Hematopoietic multipotent progenitor cell (in vitro differentiated cells): Measurements from ENCODE around the gene MAP3K3. TPM values are rescaled to one million over a fixed set of nuclear protein-coding genes. Genes with fewer than 3 reads are reported as not detected.
A peak's percentile ranks its signal among the peaks of the same experiment; 100 is the strongest.

Experiments used
- DNase-seq, 3 donors: peaks; one replicate each; pipeline ENCODE4 v3.0.0-alpha.2; 2011 to 2015; ENCODE audit warnings: low read depth in 2 of 3, low spot score in 2 of 3
- total RNA-seq: library from RNA; depleted of rRNA; stranded (reverse); fragments of >200 nt; gene quantifications from one replicate; pipeline ENCODE4 v1.2.3, GENCODE V29; 2012

The MAP3K3 gene
- total RNA-seq, 1 donor = 68.1 TPM

- no peak for DNase-seq
These were observed 25.7 kb downstream of the MAP3K3 start for GRCh38 chr17:63647936-63648335.

- no peak for DNase-seq
These were observed 27.6 kb downstream of the MAP3K3 start for GRCh38 chr17:63649813-63650212.

- DNase-seq = no peak
These were observed 29.9 kb downstream of the MAP3K3 start for GRCh38 chr17:63652106-63652505.

DNA sequence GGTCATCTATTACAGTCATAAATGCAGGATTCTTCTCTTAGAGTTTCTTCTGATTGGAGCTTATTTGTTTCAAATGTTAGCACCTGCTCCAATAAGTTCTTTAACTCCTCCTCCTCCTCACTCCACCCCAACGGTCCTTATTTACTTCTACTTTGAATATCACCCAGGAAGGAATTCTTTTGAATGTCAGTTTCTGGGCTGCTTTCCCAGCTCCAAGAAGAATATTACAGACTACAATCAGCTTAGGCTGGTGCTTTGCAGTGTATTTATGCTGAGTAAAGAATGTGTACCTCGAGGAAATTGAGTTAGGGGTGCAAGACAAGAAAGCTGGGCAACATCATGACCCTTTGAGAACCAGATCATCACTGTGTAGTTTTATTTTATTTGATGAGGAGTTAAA lies 30.8 kb downstream of the MAP3K3 start:
- no peak for DNase-seq

DNA sequence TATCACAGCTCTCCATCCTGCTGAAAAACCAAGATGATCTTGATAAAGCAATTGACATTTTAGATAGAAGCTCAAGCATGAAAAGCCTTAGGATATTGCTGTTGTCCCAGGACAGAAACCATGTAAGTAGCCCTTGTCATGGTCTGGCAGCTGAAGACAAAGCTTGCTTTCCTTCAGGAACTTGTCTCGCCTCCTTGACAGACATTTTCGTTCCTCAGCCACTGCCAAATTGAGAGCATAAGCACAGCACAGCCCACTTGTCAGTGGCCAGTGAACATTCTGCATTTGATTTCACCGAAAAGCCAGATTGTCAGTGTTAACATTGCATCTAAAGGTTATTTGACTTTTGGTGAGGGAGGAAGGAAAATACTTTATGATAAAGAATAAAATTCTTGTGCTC lies 35.6 kb downstream of the MAP3K3 start:
- DNase-seq = no peak

DNA sequence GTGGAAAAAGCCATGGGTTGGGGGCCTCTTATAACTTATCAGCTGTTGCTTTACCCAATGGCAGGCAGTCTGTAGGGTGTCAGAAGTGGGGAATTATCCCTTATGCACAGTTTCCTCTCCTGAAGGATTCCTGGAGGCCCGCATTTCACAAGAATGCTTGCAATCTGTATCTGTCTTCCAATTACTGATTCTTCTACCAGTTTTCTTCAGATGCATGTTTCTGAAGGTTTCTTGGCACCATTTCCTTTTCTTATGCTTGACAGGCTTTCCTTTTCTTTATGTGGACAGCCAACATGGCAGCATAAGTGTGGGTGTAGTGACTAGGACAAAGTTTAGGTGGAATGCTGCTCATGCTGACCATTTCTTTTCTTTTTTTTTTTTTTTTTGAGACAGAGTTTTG lies 36.1 kb downstream of the MAP3K3 start:
- no peak for DNase-seq

DNA sequence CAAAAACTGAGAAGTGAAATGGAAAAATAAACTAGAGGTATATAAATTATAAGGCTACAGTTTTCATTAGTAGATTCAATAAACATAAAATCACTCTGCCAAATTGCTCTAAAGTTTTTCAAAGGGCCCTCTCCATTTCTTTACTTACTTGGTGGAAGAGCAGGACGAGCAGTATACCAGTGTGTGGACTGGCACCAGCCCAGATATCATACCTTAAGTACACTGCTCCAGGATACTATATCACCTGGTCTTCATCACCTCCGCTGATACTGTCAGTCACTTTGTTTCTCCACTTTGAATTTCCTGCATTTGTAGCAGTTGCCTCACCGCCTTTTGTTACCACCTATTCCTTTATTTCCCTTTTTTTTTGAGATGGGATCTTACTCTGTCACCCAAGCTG lies 37.6 kb downstream of the MAP3K3 start:
- no peak for DNase-seq

GRCh38 chr17:63665527-63666214 lies 43.5 kb downstream of the MAP3K3 start:
- DNase-seq = peak in 2 of 3 donors; percentile 45 to 73

GRCh38 chr17:63672856-63673255 lies 50.6 kb downstream of the MAP3K3 start:
- no peak for DNase-seq

DNA sequence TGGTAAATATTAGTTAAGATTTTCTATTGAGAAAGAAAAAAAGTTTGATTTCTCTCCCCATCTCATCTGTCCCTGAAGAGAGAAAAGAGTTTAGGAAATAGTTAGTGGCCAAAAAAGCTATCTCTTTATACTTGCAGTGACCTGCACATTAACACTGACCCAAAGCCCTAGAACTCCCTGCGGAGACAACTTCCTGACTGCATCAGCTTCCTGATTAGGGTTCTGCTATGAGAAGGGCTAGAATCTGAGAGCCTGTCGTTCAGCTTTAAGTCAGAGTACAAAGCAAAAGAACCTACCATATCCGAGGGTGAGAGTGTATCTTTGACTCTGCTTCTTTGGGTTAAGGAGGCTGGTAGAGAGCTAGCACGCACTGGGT lies 53.0 kb downstream of the MAP3K3 start:
- DNase-seq = no peak

DNA sequence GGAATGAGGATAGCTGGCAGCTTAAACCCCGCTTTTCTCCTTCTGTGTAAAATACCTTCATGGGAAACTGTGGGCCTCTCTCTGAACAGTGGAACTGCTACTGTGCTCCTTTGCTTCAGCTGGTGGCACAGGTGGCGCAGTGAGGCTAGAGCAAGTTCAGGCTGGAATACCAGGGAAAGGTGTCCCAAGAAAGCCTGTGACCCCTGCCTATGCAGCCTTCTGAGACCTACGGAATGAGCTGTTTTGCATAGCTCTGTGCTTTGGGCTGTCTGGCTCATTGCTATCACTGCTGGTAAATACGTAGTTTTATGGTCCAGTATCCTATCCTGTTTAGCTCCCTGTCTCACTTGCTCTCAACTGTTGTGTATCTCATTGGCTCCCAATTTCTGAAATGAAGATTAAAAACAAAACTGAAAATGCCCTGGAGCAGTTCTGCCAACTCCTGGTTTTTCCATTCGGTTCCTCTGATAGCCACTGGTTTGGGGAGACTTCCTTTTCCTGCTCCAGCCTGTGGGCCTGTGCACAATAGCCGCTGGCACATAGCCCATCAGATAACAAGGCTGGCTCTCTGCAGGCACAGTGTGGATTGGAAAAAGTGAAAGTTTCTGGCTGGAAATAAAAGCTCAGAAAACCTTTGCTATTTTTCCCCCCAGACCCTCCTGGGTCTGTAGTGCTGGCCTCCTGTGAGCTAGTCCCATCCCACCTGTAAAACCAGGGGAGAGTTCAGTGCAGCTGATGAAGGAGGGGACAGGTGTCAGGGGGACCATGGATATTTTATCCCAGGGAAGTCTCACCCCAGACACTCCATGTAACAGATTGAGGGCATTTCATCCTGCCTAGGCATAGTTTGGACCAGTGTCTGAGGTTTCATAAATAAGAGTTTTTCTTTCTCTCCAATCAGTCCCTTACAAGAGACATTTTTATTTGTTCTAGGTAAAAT lies 53.7 kb downstream of the MAP3K3 start:
- peak in 2 of 3 donors; percentile 71 to 76 for DNase-seq

GRCh38 chr17:63676584-63676983 lies 54.4 kb downstream of the MAP3K3 start:
- peak in 1 of 3 donors; percentile 50 for DNase-seq

- DNase-seq = no peak
These were observed 57.0 kb downstream of the MAP3K3 start for GRCh38 chr17:63679214-63679613.

DNA sequence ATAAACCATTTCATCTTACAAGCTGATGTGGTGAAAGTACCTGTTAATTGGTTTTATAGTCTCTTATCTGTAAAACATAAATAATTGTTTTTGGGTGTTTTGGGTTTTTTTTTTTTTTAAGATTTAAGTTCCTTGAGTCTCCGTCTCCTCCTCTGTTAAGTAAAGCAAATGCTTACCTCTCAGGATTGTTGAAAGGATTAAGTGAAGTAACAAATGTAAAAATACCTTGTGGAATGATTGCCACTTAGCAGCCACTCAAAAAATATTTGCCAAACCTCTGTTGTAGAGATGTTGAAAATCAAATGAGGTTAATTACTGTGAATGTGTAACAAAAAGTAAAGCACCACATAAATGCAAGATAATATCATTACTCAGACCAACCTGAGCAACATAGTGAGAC lies 58.5 kb downstream of the MAP3K3 start:
- no peak for DNase-seq

DNA sequence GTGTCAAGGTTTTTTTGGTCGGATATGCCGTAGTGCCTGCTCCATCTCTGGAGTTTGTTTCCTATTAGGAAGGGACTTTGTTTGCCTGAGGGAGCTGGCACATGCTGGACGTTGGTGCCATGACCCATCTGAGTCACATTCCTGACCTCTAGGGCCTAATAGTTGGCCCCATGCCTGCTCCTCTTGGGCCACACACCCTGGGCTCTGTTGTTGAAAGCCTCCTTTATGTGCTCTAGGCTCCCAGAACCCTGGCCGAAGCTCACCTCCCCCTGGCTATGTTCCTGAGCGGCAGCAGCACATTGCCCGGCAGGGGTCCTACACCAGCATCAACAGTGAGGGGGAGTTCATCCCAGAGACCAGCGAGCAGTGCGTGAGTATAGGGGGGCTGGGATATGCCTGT lies 59.3 kb downstream of the MAP3K3 start:
- DNase-seq = no peak

DNA sequence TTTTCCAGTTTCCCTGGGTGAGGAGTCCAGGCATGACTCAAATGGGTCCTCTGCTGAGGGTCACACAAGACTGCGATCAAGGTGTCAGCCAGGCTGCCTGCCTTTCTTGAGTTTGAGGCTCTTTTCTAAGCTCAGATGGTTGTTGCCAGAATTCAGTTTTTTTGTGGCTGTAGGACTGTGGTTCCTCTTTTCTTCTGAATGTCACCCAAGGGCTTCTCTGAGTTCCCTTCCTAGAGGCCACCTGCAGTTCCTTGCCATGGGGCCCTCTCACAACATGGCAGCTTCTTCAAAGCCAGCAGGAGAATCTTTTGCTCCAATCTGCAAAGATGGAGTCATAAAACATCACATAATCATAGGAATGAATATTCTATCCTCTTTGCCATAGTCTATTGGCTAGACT lies 60.2 kb downstream of the MAP3K3 start:
- no peak for DNase-seq

GRCh38 chr17:63682981-63683380 lies 60.8 kb downstream of the MAP3K3 start:
- DNase-seq = no peak

DNA sequence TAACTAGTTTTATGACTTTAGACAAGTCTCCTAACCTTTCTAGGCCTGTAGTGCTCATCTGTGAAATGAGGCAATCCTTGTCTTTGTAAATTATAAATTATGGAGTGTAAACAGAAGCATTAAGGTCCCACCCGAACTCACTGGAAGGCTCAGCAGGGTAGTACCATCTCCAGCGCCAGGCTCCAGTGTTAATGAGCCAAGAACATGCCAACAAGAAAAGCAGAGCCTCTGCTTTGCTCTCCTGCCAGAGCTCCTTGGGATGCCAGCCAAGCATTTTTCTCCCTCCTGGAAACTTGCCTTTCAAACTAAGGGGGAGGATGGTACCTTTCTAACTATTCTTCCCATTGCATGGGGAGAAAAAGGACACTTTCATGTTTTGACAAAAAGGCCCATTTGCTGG lies 62.8 kb downstream of the MAP3K3 start:
- DNase-seq = no peak

DNA sequence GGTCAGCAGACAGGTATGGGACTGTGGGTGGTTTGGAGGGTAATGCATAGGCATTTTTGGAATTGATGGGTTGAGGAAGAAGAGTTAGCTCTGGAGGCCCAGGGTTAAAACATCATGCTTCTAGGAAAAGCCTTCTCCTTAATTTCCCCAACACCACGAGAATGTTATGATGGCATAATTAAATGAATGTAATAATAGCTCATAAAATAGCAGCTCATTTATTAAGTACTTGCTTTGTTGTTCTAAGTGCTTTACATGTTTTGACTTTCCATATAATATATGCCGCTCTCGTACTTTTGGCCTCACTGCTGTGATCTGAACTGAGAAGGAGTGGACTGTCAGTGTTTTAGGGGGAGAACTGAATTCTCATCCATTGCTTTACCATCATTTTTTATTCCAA lies 63.4 kb downstream of the MAP3K3 start:
- no peak for DNase-seq

DNA sequence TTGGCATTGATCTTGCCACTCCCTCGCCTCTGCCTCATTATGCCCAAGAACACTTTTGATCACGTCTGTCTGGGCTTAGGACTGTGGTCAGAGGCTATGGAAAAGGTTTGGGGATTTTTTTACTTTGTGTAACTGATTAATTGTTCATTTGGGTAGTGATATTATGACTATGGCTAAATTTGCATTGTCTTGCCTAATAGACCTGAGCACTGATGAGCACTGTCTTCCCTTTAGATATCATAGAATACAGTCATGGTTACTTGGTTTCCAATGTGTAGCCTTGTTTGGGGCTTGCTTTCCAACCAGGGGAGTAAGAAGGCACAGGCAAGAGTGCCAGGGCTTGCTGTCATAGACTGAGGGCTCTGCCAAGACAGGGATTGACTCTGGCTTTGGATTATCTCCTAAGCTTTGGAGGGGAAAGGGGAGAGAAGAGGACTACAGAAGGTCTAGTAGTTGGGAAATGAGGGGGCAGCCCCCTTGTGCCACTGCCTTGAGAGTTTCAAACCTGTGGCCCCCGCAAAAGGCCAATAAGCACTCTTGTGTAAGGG lies 64.0 kb downstream of the MAP3K3 start:
- DNase-seq = no peak

- no peak for DNase-seq
These were observed 66.3 kb downstream of the MAP3K3 start for GRCh38 chr17:63688396-63689020.
